Adrenal gland (tissue), 12 donors: ENCODE measurements around the gene EYA4. TPM values are rescaled to one million over a fixed set of nuclear protein-coding genes. Genes with fewer than 3 reads are reported as not detected.

ENCODE experiments used
- DNase-seq, 7 donors: peaks; one replicate each; pipeline ENCODE4 v3.0.0-alpha.2; 2019 to 2020
- H3K27ac ChIP-seq, 5 donors: fragments of 200-600 bp; sonication (generic) in 4 of 5; 1 replicate in 3 of 5; 2 replicates in 2 of 5; pipeline versions ENCODE4 v1.5.1 to v1.8.0; 2016 to 2020; ENCODE audit warnings: mild to moderate bottlenecking in 1 of 5
- H3K27me3 ChIP-seq: fragments of 200-600 bp; 2 replicates; pipeline ENCODE4 v1.8.0; 2021
- H3K36me3 ChIP-seq, 2 donors: fragments of 200-600 bp; replicated peaks in 1 of 2; 1 replicate in 1 of 2; 2 replicates in 1 of 2; pipeline versions ENCODE4 v1.5.1 to v1.8.0; 2018 to 2022
- H3K4me1 ChIP-seq, 2 donors: fragments of 200-600 bp; replicated peaks in 1 of 2; 1 replicate in 1 of 2; 2 replicates in 1 of 2; pipeline versions ENCODE4 v1.5.1 to v1.8.0; 2018 to 2021
- H3K4me3 ChIP-seq, 4 donors: fragments of 200-600 bp; sonication (generic) in 3 of 4; one replicate each; pipeline ENCODE4 v1.5.1; 2016 to 2018
- H3K9me3 ChIP-seq, 3 donors: fragments of 200-600 bp; sonication (generic) in 1 of 3; replicated peaks in 1 of 3; 1 replicate in 2 of 3; 2 replicates in 1 of 3; pipeline versions ENCODE4 v1.5.1 to v1.8.0; 2016 to 2021
- POLR2A ChIP-seq, 2 donors: fragments of 450-650 bp; IDR thresholded peaks; one replicate each; pipeline ENCODE4 v1.6.1; 2017; ENCODE audit warnings: antibody characterized with exemption in 2 of 2, mild to moderate bottlenecking in 2 of 2, moderate library complexity in 1 of 2
- WGBS, 4 donors: extraction: QIAGEN DNeasy Blood & Tissue Kit in 2 of 4; methylation state at CpG; one replicate each; pipeline versions ENCODE4 v1.1.5 to v1.1.7; 2013 to 2017; 5-methylcytosine and 5-hydroxymethylcytosine counted together
- intact Hi-C, 2 donors: fragments of 100-400 bp; cut with DNase I; formaldehyde crosslinking; loops; one replicate each; pipeline versions ENCODE4 v1.14.1 to v1.15.0; 2022 to 2023
- polyA plus RNA-seq, 3 donors: library from polyadenylated mRNA; stranded (reverse); fragments of 200-250 nt in 2 of 3; fragments of 350-450 nt in 1 of 3; fragmentation: Illumina TruSeq in 1 of 3; extraction: RNeasy Lipid Tissue Mini Kit (QIAGEN cat#74804) in 1 of 3; gene quantifications; one replicate each; pipeline ENCODE4 v1.2.3, GENCODE V29; 2013 to 2014
- total RNA-seq, 9 donors: library from RNA; depleted of rRNA in 4 of 9; stranded (reverse); fragments of >200 nt in 4 of 9; fragments of 120-200 nt in 1 of 9; fragmentation: NEBNext Ultra II Directional in 1 of 9; extraction: Animal tissue kit (Norgen Biotek cat#: 25700) in 1 of 9; gene quantifications; one replicate each; pipeline versions ENCODE4 v1.1.0 to v1.2.4, GENCODE V29; 2013 to 2023
- TF ChIP-seq, protein P1 (sequence below), 6 experiments: fragments of 450-650 bp in 4 of 6; fragments of 200-600 bp in 2 of 6; sonication (generic) in 1 of 6; IDR thresholded peaks; 1 replicate in 5 of 6; 2 replicates in 1 of 6; pipeline versions ENCODE4 v1.5.1 to v1.8.0; 2016 to 2021; ENCODE audit warnings: antibody characterized with exemption in 6 of 6, mild to moderate bottlenecking in 2 of 6, moderate library complexity in 1 of 6
- donor health status: healthy with polysubstance abuse.
- donor health status: Bipolar disorder and iron deficiency.
- donor health status: DM: yes; HTN: yes; CAD: no.
- donor health status: DM: no; HTN: no; CAD: no.
- donor health status: DM: no; HTN: no; CAD: no.
- donor health status: DM: yes; HTN: yes; CAD: no.

The EYA4 gene
- total and polyA plus RNA-seq, 12 donors = 0.17 to 6.3 (median 1.6) TPM

DNA sequence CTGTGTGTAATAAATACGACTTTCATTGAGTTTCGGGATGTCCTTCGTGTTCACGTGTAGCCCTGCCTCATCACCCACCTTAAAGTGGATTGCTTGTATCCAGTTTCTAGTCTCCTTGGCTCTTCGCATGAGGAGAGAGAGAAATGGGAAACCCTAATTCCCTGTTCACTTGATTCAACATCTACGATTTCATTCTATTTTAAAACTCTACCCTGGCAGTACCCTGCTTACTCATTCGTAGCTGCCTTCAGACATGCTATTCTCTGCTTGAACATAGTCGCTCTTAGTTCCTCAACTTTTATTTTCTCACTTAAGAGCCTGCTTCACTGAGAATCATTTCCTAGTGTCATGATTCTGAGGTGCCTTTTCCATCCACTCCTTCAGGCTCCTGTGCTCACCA lies 163.6 kb downstream of the EYA4 start:
- Histone ChIP-seq H3K4me3 (no peak overlapping the region), H3K27me3 (no peaks in the 10 kb centered on the region), H3K27ac (no peak overlapping the region), H3K36me3 (no peaks in the 10 kb centered on the region), H3K4me1 (no peaks in the 10 kb centered on the region), H3K9me3 (no peaks in the 10 kb centered on the region)
- DNase-seq = no peak
- intact Hi-C loops = no loop called here
- WGBS, 4 donors = 82 to 89% (median 87%) methylated on average over 8 of the region's 8 CpGs
- no peak for TF ChIP-seq POLR2A (IDR thresholded peaks at IDR 0.05)
- TF ChIP-seq, protein P1, sequence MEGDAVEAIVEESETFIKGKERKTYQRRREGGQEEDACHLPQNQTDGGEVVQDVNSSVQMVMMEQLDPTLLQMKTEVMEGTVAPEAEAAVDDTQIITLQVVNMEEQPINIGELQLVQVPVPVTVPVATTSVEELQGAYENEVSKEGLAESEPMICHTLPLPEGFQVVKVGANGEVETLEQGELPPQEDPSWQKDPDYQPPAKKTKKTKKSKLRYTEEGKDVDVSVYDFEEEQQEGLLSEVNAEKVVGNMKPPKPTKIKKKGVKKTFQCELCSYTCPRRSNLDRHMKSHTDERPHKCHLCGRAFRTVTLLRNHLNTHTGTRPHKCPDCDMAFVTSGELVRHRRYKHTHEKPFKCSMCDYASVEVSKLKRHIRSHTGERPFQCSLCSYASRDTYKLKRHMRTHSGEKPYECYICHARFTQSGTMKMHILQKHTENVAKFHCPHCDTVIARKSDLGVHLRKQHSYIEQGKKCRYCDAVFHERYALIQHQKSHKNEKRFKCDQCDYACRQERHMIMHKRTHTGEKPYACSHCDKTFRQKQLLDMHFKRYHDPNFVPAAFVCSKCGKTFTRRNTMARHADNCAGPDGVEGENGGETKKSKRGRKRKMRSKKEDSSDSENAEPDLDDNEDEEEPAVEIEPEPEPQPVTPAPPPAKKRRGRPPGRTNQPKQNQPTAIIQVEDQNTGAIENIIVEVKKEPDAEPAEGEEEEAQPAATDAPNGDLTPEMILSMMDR (IDR thresholded peaks at IDR 0.05) = no peak

DNA sequence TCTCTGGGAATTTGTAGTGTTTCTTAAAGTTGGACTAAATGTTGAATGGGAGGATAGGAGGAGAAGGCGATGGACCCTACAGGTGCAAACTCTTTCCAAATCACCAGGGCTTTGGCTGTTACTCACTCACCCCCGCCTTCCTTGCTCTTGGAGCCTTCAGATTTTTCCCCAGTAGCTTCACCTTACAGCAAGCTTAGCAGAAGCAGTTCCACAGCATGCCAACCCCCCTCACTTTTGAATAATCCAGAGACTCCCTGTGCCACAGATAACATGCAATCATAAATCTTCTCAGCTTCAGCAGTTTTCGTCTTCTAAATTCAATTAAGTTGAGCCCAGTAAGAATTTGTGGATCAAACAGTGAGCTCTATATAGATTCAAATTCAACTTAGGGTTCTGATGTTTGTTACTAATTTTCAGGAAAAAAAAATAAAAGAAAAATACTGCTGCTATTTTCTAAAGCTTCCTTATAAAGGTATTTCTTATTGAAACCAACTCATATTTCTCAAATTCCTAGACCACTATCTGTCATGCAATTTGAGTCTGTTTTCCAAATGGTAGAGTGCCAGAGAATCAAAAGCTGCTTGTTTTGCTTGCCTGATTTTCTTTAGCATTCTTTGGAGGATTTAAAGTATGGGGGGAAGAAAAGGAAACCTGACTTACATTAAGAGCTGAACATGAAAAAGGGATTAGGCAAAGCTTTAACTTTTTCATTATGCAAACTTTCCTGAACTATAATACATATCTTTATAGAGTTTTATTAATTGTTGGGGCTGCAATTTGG lies 166.4 kb downstream of the EYA4 start:
- intact Hi-C loops = no loop called here

DNA sequence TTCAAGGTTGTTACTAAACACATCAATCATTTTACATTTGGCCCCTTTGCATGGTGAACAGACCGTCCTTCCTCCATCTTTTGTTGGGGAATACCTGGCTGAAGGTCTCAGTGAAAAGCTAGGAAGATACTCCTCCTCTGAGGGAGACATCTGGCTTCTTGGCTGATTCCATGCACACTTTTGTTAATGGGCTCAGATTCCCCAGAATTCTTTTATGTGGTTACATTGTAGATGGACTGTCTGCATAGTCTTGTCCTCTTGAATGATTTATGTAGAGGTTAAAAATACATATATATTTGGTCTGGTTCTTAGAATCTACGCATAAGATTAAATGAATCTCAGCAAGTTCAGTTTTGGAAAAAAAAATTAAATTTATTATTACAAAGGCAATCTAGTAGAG lies 167.0 kb downstream of the EYA4 start:
- H3K27me3 ChIP-seq = no peaks in the 10 kb centered on the region
- H3K27ac ChIP-seq = no peak overlapping the region
- 64 to 72% (median 68%) methylated on average over 2 of the region's 2 CpGs for WGBS, 4 donors
- H3K4me1 ChIP-seq = no peaks in the 10 kb centered on the region
- H3K36me3 ChIP-seq = no peaks in the 10 kb centered on the region
- no peak for DNase-seq
- intact Hi-C loops = no loop called here
- no peaks in the 10 kb centered on the region for H3K9me3 ChIP-seq
- TF ChIP-seq POLR2A (IDR thresholded peaks at IDR 0.05) = no peak
- TF ChIP-seq, protein P1 (IDR thresholded peaks at IDR 0.05) = no peak
- no peak overlapping the region for H3K4me3 ChIP-seq

More for the DNA sequence above, 166.4 kb downstream of the EYA4 start:
- no peaks in the 10 kb centered on the region for H3K9me3 ChIP-seq
- H3K4me3 ChIP-seq = no peak overlapping the region
- no peak overlapping the region for H3K27ac ChIP-seq
- WGBS, 4 donors = 62 to 80% (median 68%) methylated on average over 3 of the region's 3 CpGs
- no peaks in the 10 kb centered on the region for H3K27me3 ChIP-seq
- TF ChIP-seq POLR2A (IDR thresholded peaks at IDR 0.05) = no peak
- TF ChIP-seq, protein P1 (IDR thresholded peaks at IDR 0.05) = no peak
- H3K4me1 ChIP-seq = no peaks in the 10 kb centered on the region
- no peaks in the 10 kb centered on the region for H3K36me3 ChIP-seq
- no peak for DNase-seq

DNA sequence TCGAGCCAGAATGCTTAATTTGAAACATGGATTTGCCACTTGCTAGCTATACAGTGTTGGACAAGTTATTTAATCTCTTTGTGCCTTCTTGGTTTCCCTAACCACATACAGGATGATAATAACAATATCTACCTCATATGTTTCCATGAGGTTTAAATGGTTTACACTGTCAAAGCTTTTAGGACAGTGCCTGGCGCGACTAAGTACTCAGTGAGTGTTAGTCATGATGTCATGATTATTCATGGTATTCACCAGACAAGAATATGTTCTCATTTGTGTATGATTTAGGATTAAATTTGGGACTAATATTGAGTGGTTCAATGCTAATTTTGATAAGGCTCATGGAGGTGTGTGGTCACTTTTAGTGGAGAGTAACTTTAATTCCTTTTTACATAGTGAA lies 167.4 kb downstream of the EYA4 start:
- 83 to 92% (median 89%) methylated on average over 3 of the region's 3 CpGs for WGBS, 4 donors
- intact Hi-C loops = no loop called here
- Histone ChIP-seq H3K9me3 (no peaks in the 10 kb centered on the region), H3K4me3 (no peak overlapping the region), H3K27me3 (no peaks in the 10 kb centered on the region), H3K36me3 (no peaks in the 10 kb centered on the region), H3K27ac (no peak overlapping the region), H3K4me1 (no peaks in the 10 kb centered on the region)
- DNase-seq = no peak
- TF ChIP-seq, protein P1 (IDR thresholded peaks at IDR 0.05) = no peak
- TF ChIP-seq POLR2A (IDR thresholded peaks at IDR 0.05) = no peak
